ENCODE results near the gene TRIO. TPM values are rescaled to one million over a fixed set of nuclear protein-coding genes. Genes with fewer than 3 reads are reported as not detected.

TRIO gene
- total and polyA plus RNA-seq, 2 donors (not counting 3 experiments of a cell fraction or from before 2014, with no cell fraction given): 82.9 to 248 TPM

GRCh38 chr5:14266686-14267085 is 123.5 kb downstream of the TRIO start:
- Histone ChIP-seq H3K27me3 (ENCODE audit: control insufficient read depth in 2 of 2, insufficient read depth in 2 of 2, low read length in 2 of 2) (no peaks in the 10 kb centered on the region), H4K20me1 (replicated peaks; ENCODE audit: control insufficient read depth, extremely low read depth, insufficient read depth, low read length) (no peaks in the 10 kb centered on the region), H3K4me1 (ENCODE audit: control insufficient read depth, extremely low read depth, insufficient read depth, low read length) (peaks cover 72% of the 10 kb centered on the region), H3K9ac (replicated peaks; ENCODE audit: extremely low read depth, insufficient read depth, low read length) (peak overlapping the region; percentile 89), H2AFZ (ENCODE audit: low read depth, low read length) (no peak overlapping the region), H3K79me2 (ENCODE audit: control insufficient read depth, insufficient read depth, low read length) (peaks cover 88% of the 10 kb centered on the region), H3K4me2 (ENCODE audit: insufficient read depth, low read length) (no peak overlapping the region), H3K36me3 (ENCODE audit: control insufficient read depth in 2 of 2, extremely low read depth in 1 of 2, insufficient read depth in 2 of 2, low read length in 2 of 2) (peaks cover 0 to 5% of the 10 kb centered on the region in 2 experiments), H3K4me3 (replicated peaks in 1 of 3; ENCODE audit: insufficient read depth in 1 of 3, low read depth in 1 of 3, low read length in 3 of 3) (no peak overlapping the region), H3K9me3 (replicated peaks; ENCODE audit: control insufficient read depth, insufficient read depth, low read length) (no peaks in the 10 kb centered on the region), H3K9me1 (replicated peaks; ENCODE audit: control insufficient read depth, extremely low read depth, insufficient read depth, low read length) (no peaks in the 10 kb centered on the region), H3K27ac (ENCODE audit: insufficient read depth, low read depth, low read length) (peak overlapping the region; percentile 76)
- dilution Hi-C loops (cut with MboI; ENCODE audit: extremely low pct_ligation_motif_present, low sequenced_read_pairs): loop anchor here (25.0 kb wide), 1 partner anchor 129 kb away; the partner anchor contains the start of gene TRIO
- intact Hi-C loops (cut with micrococcal nuclease): no loop called here
- no TSS peak for BruUV-seq (replicated peaks)
- ChIA-PET POLR2A (no interaction called here), CTCF (no interaction called here)
- TF ChIP-seq FOS (IDR thresholded peaks at IDR 0.05; ENCODE audit: borderline replicate concordance, insufficient read depth, low read length) (no peak), POLR2A (IDR thresholded peaks at IDR 0.05; ENCODE audit: low read depth, low read length) (no peak), MYC (IDR thresholded peaks at IDR 0.05; ENCODE audit: low read depth, low read length) (no peak), MAX (IDR thresholded peaks at IDR 0.05; ENCODE audit: insufficient read depth, insufficient read length) (no peak), CTCF (IDR thresholded peaks at IDR 0.05; ENCODE audit: extremely low read depth in 1 of 2, insufficient read depth in 1 of 2, low read depth in 1 of 2, low read length in 2 of 2) (no peak), POLR2AphosphoS5 (IDR thresholded peaks at IDR 0.05; ENCODE audit: insufficient read depth, low read depth, low read length) (no peak), JUN (IDR thresholded peaks at IDR 0.05; ENCODE audit: borderline replicate concordance, insufficient read depth, insufficient read length, low read depth) (no peak), GATA2 (IDR thresholded peaks at IDR 0.05; ENCODE audit: insufficient read depth, insufficient read length, low read depth, low read length) (no peak), EZH2 (IDR thresholded peaks at IDR 0.05; ENCODE audit: borderline replicate concordance, low read depth, low read length, severe bottlenecking) (no peak)
- peak; percentile 21 for FAIRE-seq
- DNase-seq (ENCODE audit: low read depth, low spot score): peak; percentile 43
